WTC11 (cell line): ENCODE results near the gene CABP7. TPM values are rescaled to one million over a fixed set of nuclear protein-coding genes. Genes with fewer than 3 reads are reported as not detected.

ENCODE experiments used
- ATAC-seq: fragments of 200-7000 bp; cut with Tn5 transposase; 2 replicates; pipeline ENCODE4 v1.10.0; 2021; ENCODE audit warnings: mild to moderate bottlenecking, moderate library complexity
- CTCF ChIA-PET: fragments of 300-600 bp; sonication (Branson Sonifier 250); formaldehyde crosslinking; loops from one replicate; lab custom pipeline; 2021; ENCODE audit warnings: antibody characterized with exemption; lab: Charles Lee
- POLR2A ChIA-PET: fragments of 350-600 bp; sonication (Branson Sonifier 250); formaldehyde crosslinking; loops from one replicate; lab custom pipeline; 2021; ENCODE audit warnings: antibody characterized with exemption; lab: Charles Lee
- DNase-seq: peaks from one replicate; pipeline ENCODE4 v3.0.0; 2021; ENCODE audit warnings: low spot score
- H3K27ac Mint-ChIP-seq: 2 replicates; pipeline ENCODE4 v1.8.0; 2021; ENCODE audit warnings: mixed read lengths
- H3K27me3 Mint-ChIP-seq: 2 replicates; pipeline ENCODE4 v1.8.0; 2021; ENCODE audit warnings: low read depth, mild to moderate bottlenecking, moderate library complexity, mixed read lengths
- H3K36me3 Mint-ChIP-seq: 2 replicates; pipeline ENCODE4 v1.8.0; 2021; ENCODE audit warnings: mixed read lengths
- H3K4me1 Mint-ChIP-seq: 2 replicates; pipeline ENCODE4 v1.8.0; 2022; ENCODE audit warnings: mixed read lengths
- H3K4me3 Mint-ChIP-seq: 2 replicates; pipeline ENCODE4 v1.8.0; 2021; ENCODE audit warnings: mild to moderate bottlenecking, moderate library complexity, mixed read lengths
- H3K9me3 Mint-ChIP-seq: 2 replicates; pipeline ENCODE4 v1.8.0; 2021; ENCODE audit warnings: mixed read lengths
- ARID4B ChIP-seq: sonication (generic); formaldehyde crosslinking; IDR thresholded peaks from 2 replicates; pipeline ENCODE4 v1.8.0; 2023; ENCODE audit warnings: missing genetic modification reagents, mild to moderate bottlenecking, borderline replicate concordance
- E2F5 ChIP-seq: sonication (generic); formaldehyde crosslinking; IDR thresholded peaks from 2 replicates; pipeline ENCODE4 v1.8.1; 2022; ENCODE audit warnings: mild to moderate bottlenecking, moderate library complexity, missing genetic modification reagents
- EMX1 ChIP-seq: fragments of 250-450 bp; sonication (Bioruptor Pico); IDR thresholded peaks from 2 replicates; pipeline ENCODE4 v1.8.0; 2021; ENCODE audit warnings: mild to moderate bottlenecking
- ESRRA ChIP-seq: sonication (generic); formaldehyde crosslinking; IDR thresholded peaks from 2 replicates; pipeline ENCODE4 v1.8.1; 2022; ENCODE audit warnings: mild to moderate bottlenecking, missing genetic modification reagents, borderline replicate concordance
- FOXK1 ChIP-seq: sonication (generic); formaldehyde crosslinking; IDR thresholded peaks from 2 replicates; pipeline ENCODE4 v1.8.0; 2022; ENCODE audit warnings: mild to moderate bottlenecking, moderate library complexity, missing genetic modification reagents
- GABPB1 ChIP-seq: sonication (generic); formaldehyde crosslinking; IDR thresholded peaks from 2 replicates; pipeline ENCODE4 v1.8.1; 2023; ENCODE audit warnings: mild to moderate bottlenecking, missing genetic modification reagents
- GRHL2 ChIP-seq: fragments of 250-450 bp; sonication (Bioruptor Pico); IDR thresholded peaks from 2 replicates; pipeline ENCODE4 v1.8.0; 2022; ENCODE audit warnings: mild to moderate bottlenecking, moderate library complexity; ENCODE audit not compliant: insufficient replicate concordance, severe bottlenecking
- GTF2I ChIP-seq: fragments of 250-450 bp; sonication (Bioruptor Pico); conservative IDR thresholded peaks from 2 replicates; pipeline ENCODE4 v1.4.0; 2021; ENCODE audit warnings: mild to moderate bottlenecking
- IRF1 ChIP-seq: sonication (generic); formaldehyde crosslinking; IDR thresholded peaks from 2 replicates; pipeline ENCODE4 v1.8.0; 2023; ENCODE audit warnings: missing genetic modification reagents
- NFYB ChIP-seq: sonication (generic); formaldehyde crosslinking; conservative IDR thresholded peaks from 2 replicates; pipeline ENCODE4 v1.8.0; 2022; ENCODE audit warnings: low read depth, missing genetic modification reagents
- STAT6 ChIP-seq: sonication (generic); formaldehyde crosslinking; conservative IDR thresholded peaks from 2 replicates; pipeline ENCODE4 v1.8.1; 2023; ENCODE audit warnings: mild to moderate bottlenecking, low read depth, missing genetic modification reagents, moderate library complexity
- TP53 ChIP-seq: sonication (generic); formaldehyde crosslinking; IDR thresholded peaks from 2 replicates; pipeline ENCODE4 v1.8.1; 2023; ENCODE audit warnings: mild to moderate bottlenecking, missing genetic modification reagents
- ZNF121 ChIP-seq: sonication (generic); formaldehyde crosslinking; IDR thresholded peaks from 2 replicates; pipeline ENCODE4 v1.8.0; 2023; ENCODE audit warnings: missing genetic modification reagents
- ZNF263 ChIP-seq: sonication (generic); formaldehyde crosslinking; IDR thresholded peaks from 2 replicates; pipeline ENCODE4 v1.8.1; 2022; ENCODE audit warnings: low read depth, mild to moderate bottlenecking, moderate library complexity, missing genetic modification reagents
- total RNA-seq: library from RNA; stranded (reverse); gene quantifications from 3 replicates; pipeline ENCODE4 v1.2.3, GENCODE V29; 2021
- TF ChIP-seq, protein P1 (sequence below): fragments of 250-450 bp; sonication (Bioruptor Pico); IDR thresholded peaks from 2 replicates; pipeline ENCODE4 v1.9.0; 2021; ENCODE audit warnings: mild to moderate bottlenecking, borderline replicate concordance
- TF ChIP-seq, protein P2 (sequence below): sonication (generic); formaldehyde crosslinking; IDR thresholded peaks from 2 replicates; pipeline ENCODE4 v1.8.0; 2022; ENCODE audit warnings: mild to moderate bottlenecking, missing genetic modification reagents
- TF ChIP-seq, protein P3 (sequence below): fragments of 250-450 bp; sonication (Bioruptor Pico); IDR thresholded peaks from 2 replicates; pipeline ENCODE4 v2.1.2; 2022; ENCODE audit warnings: mild to moderate bottlenecking, moderate library complexity

The CABP7 gene
- total RNA-seq, 1 experiment from 2014 or later = 0.17 TPM

DNA sequence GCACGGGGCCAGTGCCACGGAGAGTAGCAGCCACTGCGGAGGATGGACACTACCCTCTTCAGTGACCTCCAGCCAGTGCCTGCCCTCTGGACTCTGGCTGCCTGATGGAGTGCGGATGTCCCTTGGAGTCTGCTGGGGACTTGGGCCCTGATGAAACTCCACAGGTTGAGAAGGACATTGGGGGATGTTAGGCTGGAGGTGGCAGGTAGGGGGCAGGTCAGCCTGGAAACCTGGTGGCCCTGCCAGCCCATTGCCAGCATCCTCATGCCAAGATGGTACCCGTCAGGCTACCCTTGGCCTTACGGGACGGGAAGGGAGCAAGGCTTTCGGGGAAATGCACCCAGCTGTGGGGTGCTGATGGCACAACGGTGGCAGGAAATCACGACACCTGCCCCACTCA, 4.0 kb downstream of the CABP7 start:
- DNase-seq = no peak
- Mint-ChIP-seq H3K9me3 (no peaks in the 10 kb centered on the region), H3K27me3 (peaks cover 35% of the 10 kb centered on the region), H3K27ac (no peak overlapping the region), H3K4me3 (no peak overlapping the region), H3K4me1 (no peaks in the 10 kb centered on the region), H3K36me3 (no peaks in the 10 kb centered on the region)
- ATAC-seq = no peak
- ChIA-PET CTCF (interaction anchor here (2.9 kb wide), 1 partner anchor 34 kb away, joined by 12 read pairs; no protein-coding TSS in a partner anchor), POLR2A (no interaction called here)
- TF ChIP-seq GABPB1 (CRISPR knock-in tag) (no peak), IRF1 (CRISPR knock-in tag) (no peak), ZNF263 (CRISPR knock-in tag) (no peak)
- TF ChIP-seq, protein P1, sequence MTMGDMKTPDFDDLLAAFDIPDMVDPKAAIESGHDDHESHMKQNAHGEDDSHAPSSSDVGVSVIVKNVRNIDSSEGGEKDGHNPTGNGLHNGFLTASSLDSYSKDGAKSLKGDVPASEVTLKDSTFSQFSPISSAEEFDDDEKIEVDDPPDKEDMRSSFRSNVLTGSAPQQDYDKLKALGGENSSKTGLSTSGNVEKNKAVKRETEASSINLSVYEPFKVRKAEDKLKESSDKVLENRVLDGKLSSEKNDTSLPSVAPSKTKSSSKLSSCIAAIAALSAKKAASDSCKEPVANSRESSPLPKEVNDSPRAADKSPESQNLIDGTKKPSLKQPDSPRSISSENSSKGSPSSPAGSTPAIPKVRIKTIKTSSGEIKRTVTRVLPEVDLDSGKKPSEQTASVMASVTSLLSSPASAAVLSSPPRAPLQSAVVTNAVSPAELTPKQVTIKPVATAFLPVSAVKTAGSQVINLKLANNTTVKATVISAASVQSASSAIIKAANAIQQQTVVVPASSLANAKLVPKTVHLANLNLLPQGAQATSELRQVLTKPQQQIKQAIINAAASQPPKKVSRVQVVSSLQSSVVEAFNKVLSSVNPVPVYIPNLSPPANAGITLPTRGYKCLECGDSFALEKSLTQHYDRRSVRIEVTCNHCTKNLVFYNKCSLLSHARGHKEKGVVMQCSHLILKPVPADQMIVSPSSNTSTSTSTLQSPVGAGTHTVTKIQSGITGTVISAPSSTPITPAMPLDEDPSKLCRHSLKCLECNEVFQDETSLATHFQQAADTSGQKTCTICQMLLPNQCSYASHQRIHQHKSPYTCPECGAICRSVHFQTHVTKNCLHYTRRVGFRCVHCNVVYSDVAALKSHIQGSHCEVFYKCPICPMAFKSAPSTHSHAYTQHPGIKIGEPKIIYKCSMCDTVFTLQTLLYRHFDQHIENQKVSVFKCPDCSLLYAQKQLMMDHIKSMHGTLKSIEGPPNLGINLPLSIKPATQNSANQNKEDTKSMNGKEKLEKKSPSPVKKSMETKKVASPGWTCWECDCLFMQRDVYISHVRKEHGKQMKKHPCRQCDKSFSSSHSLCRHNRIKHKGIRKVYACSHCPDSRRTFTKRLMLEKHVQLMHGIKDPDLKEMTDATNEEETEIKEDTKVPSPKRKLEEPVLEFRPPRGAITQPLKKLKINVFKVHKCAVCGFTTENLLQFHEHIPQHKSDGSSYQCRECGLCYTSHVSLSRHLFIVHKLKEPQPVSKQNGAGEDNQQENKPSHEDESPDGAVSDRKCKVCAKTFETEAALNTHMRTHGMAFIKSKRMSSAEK (CRISPR knock-in tag) = no peak

GRCh38 chr22:29724843-29725242, 5.0 kb downstream of the CABP7 start:
- DNase-seq (no peak), ATAC-seq (no peak)
- no peaks in the 10 kb centered on the region for H3K36me3 Mint-ChIP-seq
- no peaks in the 10 kb centered on the region for H3K4me1 Mint-ChIP-seq
- H3K4me3 Mint-ChIP-seq = no peak overlapping the region
- H3K9me3 Mint-ChIP-seq = no peaks in the 10 kb centered on the region
- ChIA-PET CTCF (interaction anchor here (0.8 to 1.2 kb wide), 2 partner anchors 23 to 280 kb away, joined by 3 read pairs; no protein-coding TSS in a partner anchor), POLR2A (no interaction called here)
- no peak overlapping the region for H3K27ac Mint-ChIP-seq
- peaks cover 26% of the 10 kb centered on the region for H3K27me3 Mint-ChIP-seq
- TF ChIP-seq FOXK1 (CRISPR knock-in tag) = no peak
- TF ChIP-seq GRHL2 (CRISPR knock-in tag) = no peak
- TF ChIP-seq, protein P2, sequence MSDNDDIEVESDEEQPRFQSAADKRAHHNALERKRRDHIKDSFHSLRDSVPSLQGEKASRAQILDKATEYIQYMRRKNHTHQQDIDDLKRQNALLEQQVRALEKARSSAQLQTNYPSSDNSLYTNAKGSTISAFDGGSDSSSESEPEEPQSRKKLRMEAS (CRISPR knock-in tag) = no peak

- ChIA-PET POLR2A (no interaction called here), CTCF (interaction anchor here (1.2 kb wide), 1 partner anchor 25 kb away, joined by 3 read pairs; no protein-coding TSS in a partner anchor)
- peaks cover 19% of the 10 kb centered on the region for H3K27me3 Mint-ChIP-seq
- H3K4me1 Mint-ChIP-seq = no peaks in the 10 kb centered on the region
- DNase-seq (no peak), ATAC-seq (no peak)
- H3K36me3 Mint-ChIP-seq = no peaks in the 10 kb centered on the region
- H3K27ac Mint-ChIP-seq = no peak overlapping the region
- H3K9me3 Mint-ChIP-seq = no peaks in the 10 kb centered on the region
- H3K4me3 Mint-ChIP-seq = no peak overlapping the region
- TF ChIP-seq, protein P3, sequence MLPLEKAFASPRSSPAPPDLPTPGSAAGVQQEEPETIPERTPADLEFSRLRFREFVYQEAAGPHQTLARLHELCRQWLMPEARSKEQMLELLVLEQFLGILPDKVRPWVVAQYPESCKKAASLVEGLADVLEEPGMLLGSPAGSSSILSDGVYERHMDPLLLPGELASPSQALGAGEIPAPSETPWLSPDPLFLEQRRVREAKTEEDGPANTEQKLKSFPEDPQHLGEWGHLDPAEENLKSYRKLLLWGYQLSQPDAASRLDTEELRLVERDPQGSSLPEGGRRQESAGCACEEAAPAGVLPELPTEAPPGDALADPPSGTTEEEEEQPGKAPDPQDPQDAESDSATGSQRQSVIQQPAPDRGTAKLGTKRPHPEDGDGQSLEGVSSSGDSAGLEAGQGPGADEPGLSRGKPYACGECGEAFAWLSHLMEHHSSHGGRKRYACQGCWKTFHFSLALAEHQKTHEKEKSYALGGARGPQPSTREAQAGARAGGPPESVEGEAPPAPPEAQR (CRISPR knock-in tag) = no peak
- TF ChIP-seq EMX1 (CRISPR knock-in tag) = no peak
- TF ChIP-seq NFYB (CRISPR knock-in tag) = no peak
- TF ChIP-seq E2F5 = no peak
- no peak for TF ChIP-seq ESRRA (CRISPR knock-in tag)
- TF ChIP-seq ZNF121 (CRISPR knock-in tag) = no peak
- TF ChIP-seq STAT6 (CRISPR knock-in tag) = no peak
- TF ChIP-seq GTF2I (CRISPR knock-in tag) = no peak
- TF ChIP-seq TP53 = no peak
- no peak for TF ChIP-seq ARID4B (CRISPR knock-in tag)
These were observed 6.3 kb downstream of the CABP7 start for GRCh38 chr22:29726106-29726505.
